GM10248 (cell line): ENCODE measurements around the gene GPS1.

Source experiments
- CTCF ChIA-PET: fragments of 300-600 bp; sonication (Branson Sonifier 250); formaldehyde crosslinking; extraction: SDS; loops from one replicate; lab custom pipeline; 2021; ENCODE audit warnings: antibody characterized with exemption; lab: Yijun Ruan, JAX
- POLR2A ChIA-PET: fragments of 350-650 bp; sonication (Branson Sonifier 250); formaldehyde crosslinking; extraction: SDS; loops from one replicate; lab custom pipeline; 2020; ENCODE audit warnings: antibody characterized with exemption; lab: Yijun Ruan, JAX
- DNase-seq: peaks from one replicate; pipeline ENCODE4 v3.0.0; 2012; ENCODE audit errors: extremely low spot score
- CTCF ChIP-seq: IDR thresholded peaks from 2 replicates; pipeline ENCODE4 v1.5.1; 2012; ENCODE audit warnings: mild to moderate bottlenecking, low read depth; ENCODE audit errors: extremely low read depth, missing control alignments, control extremely low read depth

The GPS1 gene

DNA sequence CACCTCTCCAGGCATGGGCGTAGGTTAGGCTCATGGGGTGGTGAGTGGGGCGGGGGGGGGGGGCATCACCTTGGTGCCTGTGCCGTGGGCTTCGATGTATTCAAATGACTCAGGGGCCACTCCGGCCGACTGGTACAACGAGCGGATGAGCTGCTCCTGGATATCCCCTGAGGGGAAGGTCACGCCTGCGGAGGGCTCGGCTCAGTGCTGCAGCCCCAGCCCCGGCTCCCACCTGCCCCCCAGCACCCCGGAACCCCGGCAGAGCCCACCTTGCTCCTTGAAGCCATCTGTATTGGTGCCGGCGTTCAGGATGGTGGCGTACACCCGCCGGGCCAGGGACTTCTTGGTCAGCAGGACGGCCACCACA, 40.9 kb downstream of the GPS1 start:
- no peak for TF ChIP-seq CTCF
- no peak for DNase-seq
- POLR2A ChIA-PET: interaction anchor here (0.6 to 1.1 kb wide), 2 partner anchors 11 to 200 kb away, joined by 3 to 4 read pairs; no protein-coding TSS in a partner anchor
- CTCF ChIA-PET: interaction anchor here (1.4 kb wide), 1 partner anchor 55 kb away, joined by 3 read pairs; the partner anchor contains the start of gene DCXR

- DNase-seq: no peak
- CTCF ChIA-PET: interaction anchor here (1.4 kb wide), 1 partner anchor 56 kb away, joined by 3 read pairs; the partner anchor contains the start of gene DCXR
- POLR2A ChIA-PET: interaction anchor here (0.6 to 1.1 kb wide), 2 partner anchors 10 to 201 kb away, joined by 3 to 4 read pairs; no protein-coding TSS in a partner anchor
- TF ChIP-seq CTCF: no peak
These were observed 41.5 kb downstream of the GPS1 start for GRCh38 chr17:82092995-82093751.

GRCh38 chr17:82094931-82095776, 43.5 kb downstream of the GPS1 start:
- ChIA-PET CTCF (interaction anchor here (0.7 to 1.8 kb wide), 4 partner anchors 11 to 57 kb away, joined by 3 to 5 read pairs (median 3); partner anchors contain the start of gene DCXR), POLR2A (interaction anchor here (1.2 kb wide), 1 partner anchor 14 kb away, joined by 3 read pairs; no protein-coding TSS in a partner anchor)
- no peak for DNase-seq
- no peak for TF ChIP-seq CTCF

GRCh38 chr17:82095777-82096708, 44.3 kb downstream of the GPS1 start:
- ChIA-PET CTCF (interaction anchor here (0.7 to 1.8 kb wide), 5 partner anchors 10 to 66 kb away, joined by 3 to 5 read pairs (median 3); partner anchors contain the start of gene DCXR), POLR2A (interaction anchor here (1.1 to 1.2 kb wide), 2 partner anchors 10 to 15 kb away, joined by 3 to 4 read pairs; no protein-coding TSS in a partner anchor)
- no peak for DNase-seq
- no peak for TF ChIP-seq CTCF

- POLR2A ChIA-PET: interaction anchor here (0.6 to 1.2 kb wide), 4 partner anchors 9 to 25 kb away, joined by 3 to 4 read pairs (median 3); no protein-coding TSS in a partner anchor
- TF ChIP-seq CTCF: no peak
- CTCF ChIA-PET: interaction anchor here (0.7 to 1.8 kb wide), 3 partner anchors 20 to 227 kb away, joined by 3 to 5 read pairs (median 3); no protein-coding TSS in a partner anchor
- DNase-seq: no peak
These were observed 45.0 kb downstream of the GPS1 start for GRCh38 chr17:82096709-82097183.
